Stimulated activated CD8-positive, alpha-beta memory T cell treated with anti-CD3 and anti-CD28 coated beads, Interleukin-7, amount 100 ng/mL, for 4 hours (primary cell): ENCODE measurements around the gene ANKS3.

Experiments used
- DNase-seq, 2 donors: peaks; one replicate each; pipeline ENCODE4 v3.0.0-alpha.2; 2020; ENCODE audit warnings: low read depth in 2 of 2

Gene ANKS3

DNA sequence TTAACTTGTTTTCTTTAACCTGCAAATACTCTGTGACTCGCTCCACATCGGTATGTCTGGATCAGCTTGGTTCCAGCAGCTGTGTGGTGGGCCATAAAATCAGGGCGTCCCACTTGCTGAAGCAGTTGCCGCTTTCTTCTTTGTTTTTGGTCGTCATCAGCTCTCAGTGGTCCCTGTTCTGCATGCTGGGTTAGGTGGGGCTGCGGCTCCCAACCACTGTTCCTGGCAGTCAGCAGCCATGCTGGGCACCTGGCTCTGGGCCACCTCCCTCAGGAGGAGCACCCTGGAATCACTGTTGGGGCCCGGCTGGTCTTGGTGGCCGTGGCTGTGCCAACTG, 86.5 kb downstream of the ANKS3 start:
- no peak for DNase-seq

DNA sequence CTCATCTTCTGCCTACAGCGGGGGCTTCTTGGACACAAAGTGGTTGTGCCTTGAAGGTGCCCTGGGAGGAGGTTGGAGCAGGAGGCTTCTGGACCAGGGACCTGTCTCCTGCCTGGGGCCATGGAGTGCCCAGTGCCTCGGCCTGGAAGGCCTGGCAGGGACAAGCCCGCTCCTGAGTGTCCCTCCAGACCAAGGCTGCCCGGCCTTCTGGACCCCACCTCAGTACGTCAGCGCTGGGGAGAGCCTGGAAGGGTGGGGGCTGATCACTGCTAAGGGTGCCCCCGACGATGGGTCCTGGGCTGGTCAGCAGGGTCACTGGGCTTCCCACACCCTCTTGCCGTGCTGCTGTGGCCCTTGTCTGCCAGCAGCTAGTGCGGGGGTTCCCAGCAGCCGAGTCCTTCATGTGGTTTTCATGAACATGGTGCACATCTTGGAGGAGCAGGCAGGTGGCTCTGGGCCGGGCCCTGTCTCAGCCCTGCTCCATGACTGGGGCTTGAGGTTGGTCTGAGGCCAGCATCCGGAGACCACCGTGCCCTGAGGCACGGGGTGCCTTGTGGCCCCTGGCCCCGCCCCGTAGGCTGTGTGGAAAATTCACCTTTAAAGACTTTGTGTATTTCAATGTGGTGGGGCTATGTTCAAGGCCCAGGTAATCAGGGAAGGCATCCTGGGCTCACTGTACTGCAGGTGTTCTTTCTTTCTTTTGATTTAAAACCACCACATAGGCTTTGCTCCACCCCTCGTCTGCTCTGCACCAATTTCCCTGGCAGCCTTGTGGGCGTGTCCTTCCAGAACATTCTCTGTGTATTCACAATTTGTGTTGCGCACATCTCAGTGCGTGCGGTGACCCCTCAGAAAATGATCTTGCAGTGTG, 87.1 kb downstream of the ANKS3 start:
- no peak for DNase-seq
